Measurements from ENCODE around the gene THSD4.

Gene THSD4

DNA sequence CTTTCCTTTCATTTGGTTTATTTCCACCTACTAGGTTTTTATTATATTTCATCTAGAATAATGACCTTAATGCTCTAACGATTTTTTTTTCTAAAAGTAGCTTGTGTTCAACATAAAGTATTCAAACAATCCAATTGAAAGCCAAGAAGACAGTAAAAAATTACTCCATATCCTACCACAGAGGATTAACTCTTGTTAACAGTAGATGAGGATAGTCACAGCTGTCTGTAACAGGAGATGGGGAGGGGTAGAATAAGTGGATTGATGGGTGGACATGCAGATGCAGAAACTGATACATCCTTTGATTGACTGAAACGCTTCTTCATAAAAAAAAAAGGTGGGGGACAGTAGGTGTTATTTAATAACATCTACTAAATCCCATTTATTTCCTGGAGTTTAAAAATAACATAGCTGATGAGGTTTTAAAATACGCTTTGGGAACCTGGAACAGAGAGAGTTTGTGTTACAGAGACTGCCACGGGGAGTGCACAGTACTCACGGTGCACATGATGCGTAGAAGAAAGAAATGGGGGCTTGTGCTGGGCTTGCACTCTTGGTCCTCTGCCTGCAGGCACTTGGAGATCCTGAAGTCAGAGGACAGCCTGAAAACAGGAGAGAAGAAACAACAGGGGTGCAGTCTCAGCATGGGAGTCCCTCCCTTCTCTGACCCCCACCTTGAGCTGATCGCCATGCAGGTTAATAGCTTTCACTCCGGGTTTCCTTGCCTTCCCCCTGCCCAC is 226.7 kb downstream of the THSD4 start:
- 91% methylated on average over 6 of the region's 8 CpGs for WGBS
- Histone ChIP-seq H2BK5ac (ENCODE audit: low read depth, low read length, poor library complexity, severe bottlenecking) (no peak overlapping the region), H3K27ac (ENCODE audit: low read length, poor library complexity, severe bottlenecking) (no peak overlapping the region), H3K23ac (ENCODE audit: low read length in 2 of 2) (no peak overlapping the region), H3K9me3 (ENCODE audit: control insufficient read depth, low read length) (no peaks in the 10 kb centered on the region), H3K4me1 (ENCODE audit: control insufficient read depth, insufficient read depth, low read depth, low read length) (peaks cover 7% of the 10 kb centered on the region), H4K8ac (ENCODE audit: low read length) (no peak overlapping the region), H3K79me1 (replicated peaks; ENCODE audit: low read length, poor library complexity, severe bottlenecking) (peaks cover 3% of the 10 kb centered on the region), H2AFZ (ENCODE audit: low read depth, low read length) (no peak overlapping the region), H3K9ac (ENCODE audit: low read length) (no peak overlapping the region), H2BK15ac (ENCODE audit: low read depth, poor library complexity, severe bottlenecking) (no peak overlapping the region), H3K27me3 (ENCODE audit: control insufficient read depth in 1 of 2, insufficient read depth in 1 of 2, low read length in 2 of 2) (no peaks in the 10 kb centered on the region), H3K14ac (ENCODE audit: low read length in 2 of 2) (no peak overlapping the region), H3K4me2 (ENCODE audit: low read length, poor library complexity, severe bottlenecking) (no peak overlapping the region), H2BK120ac (ENCODE audit: low read depth, low read length) (no peak overlapping the region), H2AK5ac (ENCODE audit: low read length, severe bottlenecking) (no peak overlapping the region), H3K18ac (ENCODE audit: low read depth in 1 of 2, low read length in 2 of 2) (no peak overlapping the region), H3K36me3 (ENCODE audit: control insufficient read depth in 1 of 2, insufficient read depth in 2 of 2, low read depth in 1 of 2, low read length in 2 of 2) (peaks cover 0 to 3% of the 10 kb centered on the region in 2 experiments), H4K91ac (ENCODE audit: low read length) (no peak overlapping the region), H3K4ac (ENCODE audit: low read depth in 1 of 2, low read length in 2 of 2) (no peak overlapping the region), H3K4me3 (ENCODE audit: insufficient read depth in 1 of 2, low read depth in 1 of 2, low read length in 2 of 2) (no peak overlapping the region), H2BK12ac (ENCODE audit: low read length in 2 of 2) (no peak overlapping the region)
- no peak for DNase-seq

DNA sequence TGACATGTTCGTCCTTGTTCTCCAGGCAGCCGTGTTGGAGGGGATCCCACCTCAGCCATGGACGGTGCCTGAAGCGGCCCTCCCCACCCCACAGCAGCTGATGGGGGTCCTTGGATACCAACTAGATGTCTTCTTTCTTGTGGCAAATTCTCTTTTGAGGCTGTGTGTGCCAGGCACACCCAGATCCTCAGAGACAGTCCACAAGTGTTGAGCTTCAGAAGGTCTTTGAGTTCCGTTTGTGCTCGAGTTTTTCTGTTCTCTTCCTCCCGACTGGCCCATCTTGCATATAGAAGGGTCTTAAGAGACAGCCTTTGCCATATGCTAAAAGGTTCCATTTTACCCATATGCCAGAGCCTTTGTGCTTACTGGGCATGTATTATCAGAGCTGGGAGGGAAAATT is 227.4 kb downstream of the THSD4 start:
- DNase-seq = no peak
- H2AFZ ChIP-seq (ENCODE audit: low read depth, low read length) = no peak overlapping the region
- H2BK5ac ChIP-seq (ENCODE audit: low read depth, low read length, poor library complexity, severe bottlenecking) = no peak overlapping the region
- H4K8ac ChIP-seq (ENCODE audit: low read length) = no peak overlapping the region
- no peak overlapping the region for H3K4me2 ChIP-seq (ENCODE audit: low read length, poor library complexity, severe bottlenecking)
- no peak overlapping the region for H3K18ac ChIP-seq (ENCODE audit: low read depth in 1 of 2, low read length in 2 of 2)
- H4K91ac ChIP-seq (ENCODE audit: low read length) = no peak overlapping the region
- peaks cover 3% of the 10 kb centered on the region for H3K4me1 ChIP-seq (ENCODE audit: control insufficient read depth, insufficient read depth, low read depth, low read length)
- no peak overlapping the region for H2BK12ac ChIP-seq (ENCODE audit: low read length in 2 of 2)
- H2BK120ac ChIP-seq (ENCODE audit: low read depth, low read length) = no peak overlapping the region
- no peak overlapping the region for H3K4ac ChIP-seq (ENCODE audit: low read depth in 1 of 2, low read length in 2 of 2)
- H3K36me3 ChIP-seq (ENCODE audit: control insufficient read depth in 1 of 2, insufficient read depth in 2 of 2, low read depth in 1 of 2, low read length in 2 of 2) = peaks cover 0 to 3% of the 10 kb centered on the region in 2 experiments
- H3K27ac ChIP-seq (ENCODE audit: low read length, poor library complexity, severe bottlenecking) = no peak overlapping the region
- no peaks in the 10 kb centered on the region for H3K9me3 ChIP-seq (ENCODE audit: control insufficient read depth, low read length)
- H3K14ac ChIP-seq (ENCODE audit: low read length in 2 of 2) = no peak overlapping the region
- H2AK5ac ChIP-seq (ENCODE audit: low read length, severe bottlenecking) = no peak overlapping the region
- H3K9ac ChIP-seq (ENCODE audit: low read length) = no peak overlapping the region
- no peak overlapping the region for H2BK15ac ChIP-seq (ENCODE audit: low read depth, poor library complexity, severe bottlenecking)
- no peaks in the 10 kb centered on the region for H3K27me3 ChIP-seq (ENCODE audit: control insufficient read depth in 1 of 2, insufficient read depth in 1 of 2, low read length in 2 of 2)
- peaks cover 3% of the 10 kb centered on the region for H3K79me1 ChIP-seq (replicated peaks; ENCODE audit: low read length, poor library complexity, severe bottlenecking)
- H3K4me3 ChIP-seq (ENCODE audit: insufficient read depth in 1 of 2, low read depth in 1 of 2, low read length in 2 of 2) = no peak overlapping the region
- no peak overlapping the region for H3K23ac ChIP-seq (ENCODE audit: low read length in 2 of 2)
- WGBS = 91% methylated on average over 5 of the region's 7 CpGs

GRCh38 chr15:71344316-71344715 is 229.0 kb downstream of the THSD4 start:
- DNase-seq = no peak
- peaks cover 0 to 3% of the 10 kb centered on the region in 2 experiments for H3K36me3 ChIP-seq (ENCODE audit: control insufficient read depth in 1 of 2, insufficient read depth in 2 of 2, low read depth in 1 of 2, low read length in 2 of 2)
- H3K27ac ChIP-seq (ENCODE audit: low read length, poor library complexity, severe bottlenecking) = no peak overlapping the region

DNA sequence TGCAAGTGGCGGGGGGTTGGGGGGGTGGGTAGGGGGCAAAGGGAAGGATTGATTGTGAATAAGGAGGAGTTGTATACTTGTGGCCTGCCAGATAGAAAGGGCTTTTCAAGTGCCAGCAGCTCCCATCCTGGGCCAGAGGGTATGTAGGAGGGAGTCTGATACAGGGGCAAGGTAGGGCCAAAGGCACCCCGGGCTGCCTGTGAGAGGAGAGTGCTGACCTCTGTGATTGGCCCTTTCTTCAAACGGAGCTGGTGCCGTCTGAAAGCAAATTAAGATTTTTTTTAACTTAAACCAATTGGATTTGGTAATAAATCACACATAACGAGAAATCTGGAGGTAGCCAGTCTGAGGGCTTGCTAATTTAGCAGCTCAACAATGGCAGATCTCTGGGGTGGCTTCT is 229.9 kb downstream of the THSD4 start:
- 69% methylated on average over 4 of the region's 5 CpGs for WGBS
- no peak overlapping the region for H3K14ac ChIP-seq (ENCODE audit: low read length in 2 of 2)
- peaks cover 0 to 3% of the 10 kb centered on the region in 2 experiments for H3K36me3 ChIP-seq (ENCODE audit: control insufficient read depth in 1 of 2, insufficient read depth in 2 of 2, low read depth in 1 of 2, low read length in 2 of 2)
- no peak overlapping the region for H2BK120ac ChIP-seq (ENCODE audit: low read depth, low read length)
- no peak overlapping the region for H2BK12ac ChIP-seq (ENCODE audit: low read length in 2 of 2)
- no peak overlapping the region for H4K91ac ChIP-seq (ENCODE audit: low read length)
- no peaks in the 10 kb centered on the region for H3K79me1 ChIP-seq (replicated peaks; ENCODE audit: low read length, poor library complexity, severe bottlenecking)
- no peak overlapping the region for H2BK15ac ChIP-seq (ENCODE audit: low read depth, poor library complexity, severe bottlenecking)
- no peaks in the 10 kb centered on the region for H3K9me3 ChIP-seq (ENCODE audit: control insufficient read depth, low read length)
- no peak overlapping the region for H3K4me3 ChIP-seq (ENCODE audit: insufficient read depth in 1 of 2, low read depth in 1 of 2, low read length in 2 of 2)
- H3K23ac ChIP-seq (ENCODE audit: low read length in 2 of 2) = no peak overlapping the region
- H3K4me2 ChIP-seq (ENCODE audit: low read length, poor library complexity, severe bottlenecking) = no peak overlapping the region
- H3K4ac ChIP-seq (ENCODE audit: low read depth in 1 of 2, low read length in 2 of 2) = no peak overlapping the region
- H3K9ac ChIP-seq (ENCODE audit: low read length) = no peak overlapping the region
- no peaks in the 10 kb centered on the region for H3K27me3 ChIP-seq (ENCODE audit: control insufficient read depth in 1 of 2, insufficient read depth in 1 of 2, low read length in 2 of 2)
- H3K18ac ChIP-seq (ENCODE audit: low read depth in 1 of 2, low read length in 2 of 2) = no peak overlapping the region
- no peaks in the 10 kb centered on the region for H3K4me1 ChIP-seq (ENCODE audit: control insufficient read depth, insufficient read depth, low read depth, low read length)
- no peak overlapping the region for H4K8ac ChIP-seq (ENCODE audit: low read length)
- H3K27ac ChIP-seq (ENCODE audit: low read length, poor library complexity, severe bottlenecking) = no peak overlapping the region
- H2AFZ ChIP-seq (ENCODE audit: low read depth, low read length) = no peak overlapping the region
- no peak overlapping the region for H2BK5ac ChIP-seq (ENCODE audit: low read depth, low read length, poor library complexity, severe bottlenecking)
- DNase-seq = no peak
- H2AK5ac ChIP-seq (ENCODE audit: low read length, severe bottlenecking) = no peak overlapping the region

More at GRCh38 chr15:71344316-71344715, 229.0 kb downstream of the THSD4 start:
- H3K4me2 ChIP-seq (ENCODE audit: low read length, poor library complexity, severe bottlenecking) = no peak overlapping the region
- no peak overlapping the region for H2AK5ac ChIP-seq (ENCODE audit: low read length, severe bottlenecking)
- H3K4ac ChIP-seq (ENCODE audit: low read depth in 1 of 2, low read length in 2 of 2) = no peak overlapping the region
- 96% methylated on average over 4 of the region's 5 CpGs for WGBS
- H2BK120ac ChIP-seq (ENCODE audit: low read depth, low read length) = no peak overlapping the region
- H3K79me1 ChIP-seq (replicated peaks; ENCODE audit: low read length, poor library complexity, severe bottlenecking) = peaks cover 3% of the 10 kb centered on the region
- no peaks in the 10 kb centered on the region for H3K4me1 ChIP-seq (ENCODE audit: control insufficient read depth, insufficient read depth, low read depth, low read length)
- H4K8ac ChIP-seq (ENCODE audit: low read length) = no peak overlapping the region
- H3K18ac ChIP-seq (ENCODE audit: low read depth in 1 of 2, low read length in 2 of 2) = no peak overlapping the region
- no peak overlapping the region for H3K9ac ChIP-seq (ENCODE audit: low read length)
- H2BK5ac ChIP-seq (ENCODE audit: low read depth, low read length, poor library complexity, severe bottlenecking) = no peak overlapping the region
- H3K14ac ChIP-seq (ENCODE audit: low read length in 2 of 2) = no peak overlapping the region
- H3K27me3 ChIP-seq (ENCODE audit: control insufficient read depth in 1 of 2, insufficient read depth in 1 of 2, low read length in 2 of 2) = no peaks in the 10 kb centered on the region
- no peak overlapping the region for H2BK12ac ChIP-seq (ENCODE audit: low read length in 2 of 2)
- no peak overlapping the region for H4K91ac ChIP-seq (ENCODE audit: low read length)
- H2BK15ac ChIP-seq (ENCODE audit: low read depth, poor library complexity, severe bottlenecking) = no peak overlapping the region
- H3K4me3 ChIP-seq (ENCODE audit: insufficient read depth in 1 of 2, low read depth in 1 of 2, low read length in 2 of 2) = no peak overlapping the region
- H2AFZ ChIP-seq (ENCODE audit: low read depth, low read length) = no peak overlapping the region
- no peak overlapping the region for H3K23ac ChIP-seq (ENCODE audit: low read length in 2 of 2)
- H3K9me3 ChIP-seq (ENCODE audit: control insufficient read depth, low read length) = no peaks in the 10 kb centered on the region
